Loucy (cell line): Measurements from ENCODE around the gene BAMBI.

ENCODE experiments used
- H2AFZ ChIP-seq: fragments of 200-600 bp; sonication (generic); 2 replicates; pipeline ENCODE4 v1.6.0; 2016; ENCODE audit warnings: antibody characterized with exemption, mild to moderate bottlenecking, low read length, moderate library complexity
- H3F3A ChIP-seq: fragments of 200-600 bp; 2 replicates; pipeline ENCODE4 v1.6.0; 2016; ENCODE audit warnings: antibody characterized with exemption, low read depth, mild to moderate bottlenecking
- H3K27me3 ChIP-seq: fragments of 200-600 bp; sonication (generic); 2 replicates; pipeline ENCODE4 v1.6.1; 2014; ENCODE audit warnings: low read length, mild to moderate bottlenecking; ENCODE audit not compliant: insufficient read depth, poor library complexity, severe bottlenecking
- H3K36me3 ChIP-seq: fragments of 200-600 bp; sonication (generic); 2 replicates; pipeline ENCODE4 v1.6.1; 2016; ENCODE audit warnings: low read length; ENCODE audit not compliant: insufficient read depth
- H3K4me1 ChIP-seq: fragments of 200-600 bp; sonication (generic); 2 replicates; pipeline ENCODE4 v1.5.1; 2014; ENCODE audit warnings: low read length, mild to moderate bottlenecking; ENCODE audit not compliant: insufficient read depth, poor library complexity, severe bottlenecking
- H3K4me2 ChIP-seq: fragments of 200-600 bp; sonication (generic); 2 replicates; pipeline ENCODE4 v1.6.0; 2014; ENCODE audit warnings: antibody characterized with exemption, low read length, low read depth, mild to moderate bottlenecking; ENCODE audit not compliant: poor library complexity, severe bottlenecking
- H3K4me3 ChIP-seq: fragments of 200-600 bp; sonication (generic); 2 replicates; pipeline ENCODE4 v1.5.1; 2014; ENCODE audit warnings: low read length, mild to moderate bottlenecking, mixed read lengths; ENCODE audit not compliant: poor library complexity, severe bottlenecking
- H3K79me2 ChIP-seq: fragments of 200-600 bp; sonication (generic); 2 replicates; pipeline ENCODE4 v1.6.1; 2014; ENCODE audit warnings: low read length; ENCODE audit not compliant: insufficient read depth
- H3K9ac ChIP-seq: fragments of 200-600 bp; sonication (generic); 2 replicates; pipeline ENCODE4 v1.6.0; 2014; ENCODE audit warnings: mild to moderate bottlenecking, low read depth, low read length, moderate library complexity; ENCODE audit not compliant: poor library complexity, severe bottlenecking
- H3K9me2 ChIP-seq: fragments of 200-600 bp; sonication (generic); replicated peaks from 2 replicates; pipeline ENCODE4 v1.6.1; 2016; ENCODE audit warnings: low read depth, low read length, mixed read lengths
- H3K9me3 ChIP-seq: fragments of 200-600 bp; sonication (generic); 2 replicates; pipeline ENCODE4 v1.6.1; 2014; ENCODE audit warnings: mild to moderate bottlenecking, antibody characterized with exemption, low read length, low read depth; ENCODE audit not compliant: insufficient read depth
- H4K20me1 ChIP-seq: fragments of 200-600 bp; sonication (generic); 2 replicates; pipeline ENCODE4 v1.6.0; 2014; ENCODE audit warnings: antibody characterized with exemption, low read length, mild to moderate bottlenecking; ENCODE audit not compliant: insufficient read depth, poor library complexity, severe bottlenecking
- EZH2phosphoT487 ChIP-seq: fragments of 200-600 bp; IDR thresholded peaks from 2 replicates; pipeline ENCODE4 v1.6.1; 2018; ENCODE audit warnings: antibody characterized with exemption, mild to moderate bottlenecking, moderate library complexity, borderline replicate concordance
- TF ChIP-seq, protein P1 (sequence below): fragments of 200-600 bp; sonication (generic); conservative IDR thresholded peaks from 2 replicates; pipeline ENCODE4 v1.5.1; 2014; ENCODE audit warnings: mild to moderate bottlenecking, antibody characterized with exemption, low read length

The BAMBI gene

DNA sequence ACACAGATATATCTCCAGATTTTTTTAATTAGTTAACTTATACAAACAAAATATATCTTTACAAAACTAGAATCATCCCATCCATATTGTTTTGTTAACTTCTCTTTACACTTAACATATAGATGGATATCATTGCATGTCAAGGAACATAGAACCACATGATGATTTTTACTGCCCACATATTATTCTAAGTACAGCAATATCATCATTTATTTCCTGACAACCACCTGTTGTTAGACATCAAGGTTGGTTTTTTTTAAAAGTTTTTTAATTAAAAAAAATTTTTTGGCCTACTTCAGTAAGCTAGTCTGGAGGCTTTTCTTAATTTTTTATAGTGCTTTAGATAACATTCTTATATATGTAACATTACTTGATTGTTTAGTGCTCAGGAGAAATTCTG, 38.9 kb upstream of the BAMBI start:
- Histone ChIP-seq H3K27me3 (no peaks in the 10 kb centered on the region), H3K79me2 (no peaks in the 10 kb centered on the region), H3F3A (no peaks in the 10 kb centered on the region), H4K20me1 (no peaks in the 10 kb centered on the region), H3K36me3 (no peaks in the 10 kb centered on the region), H2AFZ (no peak overlapping the region), H3K4me2 (no peak overlapping the region), H3K4me1 (no peaks in the 10 kb centered on the region), H3K9me2 (no peaks in the 10 kb centered on the region), H3K4me3 (no peak overlapping the region), H3K9me3 (no peaks in the 10 kb centered on the region), H3K9ac (no peak overlapping the region)
- TF ChIP-seq, protein P1, sequence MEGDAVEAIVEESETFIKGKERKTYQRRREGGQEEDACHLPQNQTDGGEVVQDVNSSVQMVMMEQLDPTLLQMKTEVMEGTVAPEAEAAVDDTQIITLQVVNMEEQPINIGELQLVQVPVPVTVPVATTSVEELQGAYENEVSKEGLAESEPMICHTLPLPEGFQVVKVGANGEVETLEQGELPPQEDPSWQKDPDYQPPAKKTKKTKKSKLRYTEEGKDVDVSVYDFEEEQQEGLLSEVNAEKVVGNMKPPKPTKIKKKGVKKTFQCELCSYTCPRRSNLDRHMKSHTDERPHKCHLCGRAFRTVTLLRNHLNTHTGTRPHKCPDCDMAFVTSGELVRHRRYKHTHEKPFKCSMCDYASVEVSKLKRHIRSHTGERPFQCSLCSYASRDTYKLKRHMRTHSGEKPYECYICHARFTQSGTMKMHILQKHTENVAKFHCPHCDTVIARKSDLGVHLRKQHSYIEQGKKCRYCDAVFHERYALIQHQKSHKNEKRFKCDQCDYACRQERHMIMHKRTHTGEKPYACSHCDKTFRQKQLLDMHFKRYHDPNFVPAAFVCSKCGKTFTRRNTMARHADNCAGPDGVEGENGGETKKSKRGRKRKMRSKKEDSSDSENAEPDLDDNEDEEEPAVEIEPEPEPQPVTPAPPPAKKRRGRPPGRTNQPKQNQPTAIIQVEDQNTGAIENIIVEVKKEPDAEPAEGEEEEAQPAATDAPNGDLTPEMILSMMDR: no peak

DNA sequence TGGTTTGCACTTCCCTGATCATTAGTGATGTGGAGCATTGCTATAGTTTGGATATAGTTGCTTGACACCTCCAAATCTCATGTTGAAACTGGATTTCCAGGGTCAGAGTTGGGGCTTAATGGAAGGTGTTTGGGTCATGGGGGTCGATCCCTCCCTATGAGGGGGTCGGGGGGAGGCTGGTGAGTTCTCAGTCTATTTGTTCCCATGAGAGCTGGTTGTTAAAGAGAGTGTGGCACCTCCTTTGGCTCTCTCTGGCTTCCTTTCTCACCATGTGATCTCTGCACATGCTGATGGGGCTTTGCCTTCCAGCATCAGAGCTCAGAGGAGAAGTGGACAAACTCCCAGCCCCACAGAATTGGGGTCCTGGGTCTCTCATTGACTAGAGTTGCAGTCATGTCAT, 36.8 kb upstream of the BAMBI start:
- Histone ChIP-seq H3F3A (no peaks in the 10 kb centered on the region), H3K9ac (no peak overlapping the region), H2AFZ (no peak overlapping the region), H3K27me3 (no peaks in the 10 kb centered on the region), H3K9me3 (no peaks in the 10 kb centered on the region), H3K79me2 (no peaks in the 10 kb centered on the region), H3K36me3 (no peaks in the 10 kb centered on the region), H3K4me1 (no peaks in the 10 kb centered on the region), H4K20me1 (no peaks in the 10 kb centered on the region), H3K9me2 (no peaks in the 10 kb centered on the region), H3K4me2 (no peak overlapping the region), H3K4me3 (no peak overlapping the region)
- TF ChIP-seq EZH2phosphoT487: no peak
- TF ChIP-seq, protein P1: no peak

DNA sequence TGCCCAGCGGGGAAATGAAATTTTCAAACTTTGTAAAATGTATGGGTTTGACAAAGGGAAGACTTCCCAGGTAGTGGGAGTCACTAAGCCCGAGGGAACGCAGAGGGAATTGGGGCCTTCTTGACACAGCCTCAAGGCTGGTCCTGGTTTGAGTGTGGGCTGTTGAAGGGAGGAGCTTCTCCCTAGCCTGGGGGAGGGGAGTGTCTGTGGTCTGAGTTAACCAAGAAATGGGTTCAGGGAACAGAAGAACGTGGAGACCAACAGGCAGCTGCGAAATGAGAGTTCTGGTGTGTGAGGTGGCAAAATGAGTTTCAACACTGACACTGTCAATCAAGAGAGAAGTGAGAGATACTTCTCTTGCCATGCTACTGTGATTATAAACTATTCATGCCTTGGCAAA, 32.7 kb upstream of the BAMBI start:
- Histone ChIP-seq H3K27me3 (no peaks in the 10 kb centered on the region), H3K36me3 (no peaks in the 10 kb centered on the region), H3F3A (no peaks in the 10 kb centered on the region), H3K4me1 (no peaks in the 10 kb centered on the region), H4K20me1 (no peaks in the 10 kb centered on the region), H3K9ac (no peak overlapping the region), H3K9me3 (no peaks in the 10 kb centered on the region), H3K79me2 (no peaks in the 10 kb centered on the region), H3K4me2 (no peak overlapping the region), H3K4me3 (no peak overlapping the region), H3K9me2 (no peaks in the 10 kb centered on the region), H2AFZ (no peak overlapping the region)
- TF ChIP-seq, protein P1: no peak
- no peak for TF ChIP-seq EZH2phosphoT487
